PFSK-1 (cell line): ENCODE data around the gene KLK2.

Source experiments
- FOXP2 ChIP-seq: optimal IDR thresholded peaks from 2 replicates; pipeline ENCODE3; 2011; ENCODE audit warnings: borderline replicate concordance, control low read depth, inconsistent platforms; ENCODE audit not compliant: insufficient read depth; ENCODE audit errors: extremely low read length, extremely low read depth
- POLR2AphosphoS5 ChIP-seq: IDR thresholded peaks from 2 replicates; pipeline ENCODE4 v1.6.1; 2012; ENCODE audit warnings: low read depth, mild to moderate bottlenecking, control low read depth, low read length, moderate library complexity
- REST ChIP-seq, 2 experiments: IDR thresholded peaks; 2 replicates each; pipeline versions ENCODE4 v1.6.1 to v1.8.0; 2011 to 2012; ENCODE audit warnings: low read depth in 2 of 2, low read length in 2 of 2, control low read depth in 1 of 2, inconsistent platforms in 1 of 2, mild to moderate bottlenecking in 1 of 2, moderate library complexity in 1 of 2; ENCODE audit not compliant: insufficient read depth in 1 of 2
- SIN3A ChIP-seq: IDR thresholded peaks from 2 replicates; pipeline ENCODE4 v1.6.1; 2012; ENCODE audit warnings: mild to moderate bottlenecking, low read length, moderate library complexity, borderline replicate concordance; ENCODE audit not compliant: insufficient read depth
- TAF1 ChIP-seq: IDR thresholded peaks from 2 replicates; pipeline ENCODE4 v1.6.1; 2012; ENCODE audit warnings: low read length, control low read depth, borderline replicate concordance; ENCODE audit not compliant: insufficient read depth

Gene KLK2

GRCh38 chr19:50912102-50912599 lies 38.9 kb downstream of the KLK2 start:
- TF ChIP-seq REST (IDR thresholded peaks at IDR 0.05; ENCODE audit: insufficient read depth in 1 of 2, low read depth in 2 of 2, low read length in 2 of 2) (no peak), TAF1 (no peak), FOXP2 (no peak), SIN3A (no peak), POLR2AphosphoS5 (no peak)

GRCh38 chr19:50912727-50913716 lies 39.8 kb downstream of the KLK2 start:
- TF ChIP-seq FOXP2 (no peak), POLR2AphosphoS5 (no peak), SIN3A (no peak), TAF1 (no peak), REST (IDR thresholded peaks at IDR 0.05; ENCODE audit: insufficient read depth in 1 of 2, low read depth in 2 of 2, low read length in 2 of 2) (no peak)

GRCh38 chr19:50916069-50916468 lies 42.8 kb downstream of the KLK2 start:
- TF ChIP-seq FOXP2 (no peak), POLR2AphosphoS5 (no peak), REST (IDR thresholded peaks at IDR 0.05; ENCODE audit: insufficient read depth in 1 of 2, low read depth in 2 of 2, low read length in 2 of 2) (no peak), TAF1 (no peak), SIN3A (no peak)

- no peak for TF ChIP-seq FOXP2
- TF ChIP-seq REST (IDR thresholded peaks at IDR 0.05; ENCODE audit: insufficient read depth in 1 of 2, low read depth in 2 of 2, low read length in 2 of 2), result no peak
- no peak for TF ChIP-seq SIN3A
- no peak for TF ChIP-seq POLR2AphosphoS5
- TF ChIP-seq TAF1, result no peak
Measured at GRCh38 chr19:50921426-50922316, 48.4 kb downstream of the KLK2 start.
